Naive thymus-derived CD4-positive, alpha-beta T cell (primary cell): ENCODE measurements around the gene FOXG1. TPM values are rescaled to one million over a fixed set of nuclear protein-coding genes. Genes with fewer than 3 reads are reported as not detected.

ENCODE experiments used
- ATAC-seq: fragments of 150-1000 bp; cut with Tn5 transposase; 2 replicates; pipeline ENCODE4 v1.10.0; 2021; ENCODE audit warnings: mild to moderate bottlenecking, moderate library complexity
- CTCF ChIA-PET: fragments of 350-600 bp; sonication (Branson Sonifier 250); formaldehyde crosslinking; loops from one replicate; lab custom pipeline; 2021; ENCODE audit warnings: antibody characterized with exemption; lab: Charles Lee
- POLR2A ChIA-PET: fragments of 350-600 bp; sonication (Branson Sonifier 250); formaldehyde crosslinking; loops from one replicate; lab custom pipeline; 2021; ENCODE audit warnings: antibody characterized with exemption, inconsistent platforms; lab: Charles Lee
- DNase-seq, 9 donors: peaks; one replicate each; pipeline versions ENCODE4 v3.0.0 to v3.0.0-alpha.2; 2020 to 2022; ENCODE audit warnings: mixed read lengths in 1 of 9
- H3K27ac ChIP-seq: one replicate; pipeline ENCODE4 v1.7.0; 2013; ENCODE audit warnings: mild to moderate bottlenecking, low read depth, low read length, moderate library complexity
- H3K27me3 ChIP-seq, 2 donors: one replicate each; pipeline ENCODE4 v1.7.0; 2013; ENCODE audit warnings: low read length in 2 of 2, mild to moderate bottlenecking in 2 of 2, moderate library complexity in 2 of 2; ENCODE audit not compliant: control insufficient read depth in 2 of 2, insufficient read depth in 2 of 2
- H3K36me3 ChIP-seq, 3 experiments: 1 replicate in 2 of 3; 2 replicates in 1 of 3; pipeline ENCODE4 v1.7.0; 2013; ENCODE audit warnings: low read length in 3 of 3, mild to moderate bottlenecking in 3 of 3, moderate library complexity in 1 of 3; ENCODE audit not compliant: insufficient read depth in 3 of 3, control insufficient read depth in 2 of 3
- H3K4me1 ChIP-seq, 2 donors: one replicate each; pipeline ENCODE4 v1.7.0; 2013; ENCODE audit warnings: low read length in 2 of 2, mild to moderate bottlenecking in 2 of 2, moderate library complexity in 1 of 2; ENCODE audit not compliant: control insufficient read depth in 2 of 2, insufficient read depth in 2 of 2
- H3K4me3 ChIP-seq: 2 replicates; pipeline ENCODE4 v1.7.0; 2013; ENCODE audit warnings: mild to moderate bottlenecking, low read length
- H3K9me3 ChIP-seq, 3 experiments: 1 replicate in 2 of 3; 2 replicates in 1 of 3; pipeline ENCODE4 v1.7.0; 2013; ENCODE audit warnings: low read length in 3 of 3; ENCODE audit not compliant: control insufficient read depth in 2 of 3
- H3K27ac Mint-ChIP-seq, 9 donors: one replicate each; pipeline ENCODE4 v1.8.0; 2020 to 2022; ENCODE audit warnings: mixed read lengths in 9 of 9, mild to moderate bottlenecking in 8 of 9, moderate library complexity in 5 of 9, inconsistent platforms in 2 of 9
- H3K27me3 Mint-ChIP-seq, 5 donors: one replicate each; pipeline ENCODE4 v1.8.0; 2021 to 2022; ENCODE audit warnings: mixed read lengths in 5 of 5, mild to moderate bottlenecking in 1 of 5
- H3K36me3 Mint-ChIP-seq, 5 donors: one replicate each; pipeline ENCODE4 v1.8.0; 2020 to 2022; ENCODE audit warnings: mixed read lengths in 5 of 5, mild to moderate bottlenecking in 3 of 5, inconsistent platforms in 1 of 5
- H3K4me1 Mint-ChIP-seq, 7 donors: one replicate each; pipeline ENCODE4 v1.8.0; 2020 to 2022; ENCODE audit warnings: mixed read lengths in 7 of 7, mild to moderate bottlenecking in 3 of 7, inconsistent platforms in 1 of 7
- H3K4me3 Mint-ChIP-seq, 10 donors: one replicate each; pipeline ENCODE4 v1.8.0; 2020 to 2022; ENCODE audit warnings: mild to moderate bottlenecking in 10 of 10, mixed read lengths in 10 of 10, moderate library complexity in 6 of 10, inconsistent platforms in 2 of 10
- H3K9me3 Mint-ChIP-seq, 11 donors: one replicate each; pipeline ENCODE4 v1.8.0; 2020 to 2022; ENCODE audit warnings: mixed read lengths in 11 of 11, mild to moderate bottlenecking in 4 of 11, inconsistent platforms in 1 of 11, moderate library complexity in 1 of 11
- intact Hi-C, 2 donors: fragments of 100-400 bp; cut with micrococcal nuclease; formaldehyde crosslinking; loops; one replicate each; pipeline ENCODE4 v1.15.1; 2023
- polyA plus RNA-seq, 2 donors: library from polyadenylated mRNA; unstranded; fragments of 300-500 nt; fragmentation: Illumina TruSeq; gene quantifications; one replicate each; pipeline ENCODE4 v1.2.3, GENCODE V29; 2021
- total RNA-seq, 6 experiments: library from RNA in 5 of 6; stranded (reverse) in 5 of 6; gene quantifications; 1 replicate in 5 of 6; 2 replicates in 1 of 6; pipeline ENCODE4 v1.2.3 and lab custom pipeline; 2021 to 2026

The FOXG1 gene
- total and polyA plus RNA-seq, 7 experiments from 2014 or later: not detected

DNA sequence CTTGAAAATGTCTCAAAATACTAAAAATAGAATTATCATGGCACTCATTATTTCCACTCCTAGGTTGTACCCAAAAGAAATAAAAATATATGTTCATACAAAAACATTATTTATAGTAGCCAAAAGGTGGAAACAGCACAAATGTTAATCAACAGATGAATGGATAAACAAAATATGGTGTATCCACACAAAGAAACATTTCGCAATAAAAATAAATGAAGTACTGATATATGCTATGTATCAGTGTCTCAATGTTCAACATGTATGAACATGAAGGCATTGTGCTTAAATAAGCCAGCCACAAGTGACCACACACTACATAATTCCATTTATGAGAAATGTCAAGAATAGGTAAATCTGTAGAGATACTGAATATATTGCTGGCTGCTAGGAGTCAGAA, 40.9 kb downstream of the FOXG1 start:
- Mint-ChIP-seq H3K36me3 (peaks cover 0 to 8% (median 0%) of the 10 kb centered on the region in 5 donors), H3K4me3 (no peak overlapping the region), H3K4me1 (no peaks in the 10 kb centered on the region), H3K27me3 (no peaks in the 10 kb centered on the region), H3K27ac (no peak overlapping the region), H3K9me3 (peaks cover 4 to 50% (median 16%) of the 10 kb centered on the region in 11 donors)
- Histone ChIP-seq H3K4me3 (no peak overlapping the region), H3K27ac (no peak overlapping the region), H3K4me1 (no peaks in the 10 kb centered on the region), H3K27me3 (no peaks in the 10 kb centered on the region), H3K9me3 (no peaks in the 10 kb centered on the region), H3K36me3 (no peaks in the 10 kb centered on the region)
- DNase-seq (no peak), ATAC-seq (no peak)
- intact Hi-C loops: no loop called here
- ChIA-PET POLR2A (no interaction called here), CTCF (no interaction called here)

DNA sequence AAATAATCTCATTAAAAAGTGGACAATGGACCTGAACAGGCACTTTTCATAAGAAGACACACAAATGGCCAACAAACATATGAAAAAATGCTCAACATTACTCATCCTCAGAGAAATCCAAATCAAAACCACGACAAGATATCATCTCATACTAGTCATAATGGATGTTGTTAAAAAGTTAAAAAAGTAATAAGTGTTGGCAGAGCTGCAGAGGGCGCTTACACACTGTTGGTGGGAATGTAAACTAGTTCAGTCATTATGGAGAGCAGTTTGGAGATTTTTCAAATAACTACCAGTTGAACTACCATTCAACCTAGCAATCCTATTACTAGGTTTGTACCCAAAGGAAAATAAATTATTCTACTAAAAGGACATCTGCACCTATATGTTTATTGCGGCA, 47.2 kb downstream of the FOXG1 start:
- intact Hi-C loops: no loop called here
- H3K4me1 ChIP-seq: no peaks in the 10 kb centered on the region
- H3K4me3 ChIP-seq: no peak overlapping the region
- peaks cover 0 to 5% (median 0%) of the 10 kb centered on the region in 3 experiments for H3K9me3 ChIP-seq
- no peaks in the 10 kb centered on the region for H3K27me3 ChIP-seq
- CTCF ChIA-PET: no interaction called here
- Mint-ChIP-seq H3K4me3 (no peak overlapping the region), H3K27ac (no peak overlapping the region), H3K9me3 (peaks cover 0 to 29% (median 4%) of the 10 kb centered on the region in 11 donors), H3K27me3 (no peaks in the 10 kb centered on the region), H3K4me1 (no peaks in the 10 kb centered on the region), H3K36me3 (no peaks in the 10 kb centered on the region)
- H3K36me3 ChIP-seq: no peaks in the 10 kb centered on the region
- no peak for ATAC-seq
- no peak overlapping the region for H3K27ac ChIP-seq
- POLR2A ChIA-PET: no interaction called here
- DNase-seq: no peak
